Measurements from ENCODE around the gene INS. TPM values are rescaled to one million over a fixed set of nuclear protein-coding genes. Genes with fewer than 3 reads are reported as not detected.

The INS gene
- total and polyA plus RNA-seq, 5 experiments from 2014 or later = not detected

- DNase-seq (peak in 1 of 10 donors; percentile 42), ATAC-seq (no peak)
- no peak overlapping the region for H3K27ac Mint-ChIP-seq
- H3K27me3 Mint-ChIP-seq = peaks cover 12 to 40% (median 26%) of the 10 kb centered on the region in 5 donors
- H3K36me3 Mint-ChIP-seq = peaks cover 0 to 2% (median 0%) of the 10 kb centered on the region in 3 donors
- no peak overlapping the region for H3K4me3 Mint-ChIP-seq
- POLR2A ChIA-PET = no interaction called here
- peaks cover 0 to 8% (median 0%) of the 10 kb centered on the region in 9 donors for H3K9me3 Mint-ChIP-seq
- H3K4me1 Mint-ChIP-seq = no peaks in the 10 kb centered on the region
Measured at GRCh38 chr11:2120359-2121100, 40.5 kb downstream of the INS start.

- POLR2A ChIA-PET = no interaction called here
Measured at GRCh38 chr11:2118677-2119076, 42.3 kb downstream of the INS start.

GRCh38 chr11:2116680-2117079, 44.3 kb downstream of the INS start:
- H3K27me3 Mint-ChIP-seq = peaks cover 8 to 20% (median 14%) of the 10 kb centered on the region in 5 donors

More at GRCh38 chr11:2118677-2119076, 42.3 kb downstream of the INS start:
- ATAC-seq (no peak), DNase-seq (no peak)
- Mint-ChIP-seq H3K9me3 (peaks cover 0 to 8% (median 0%) of the 10 kb centered on the region in 9 donors), H3K27me3 (peaks cover 12 to 27% (median 19%) of the 10 kb centered on the region in 5 donors), H3K36me3 (peaks cover 0 to 2% (median 0%) of the 10 kb centered on the region in 3 donors), H3K4me1 (no peaks in the 10 kb centered on the region), H3K4me3 (no peak overlapping the region), H3K27ac (no peak overlapping the region)

GRCh38 chr11:2115308-2115707, 45.7 kb downstream of the INS start:
- no peak overlapping the region for H3K4me3 Mint-ChIP-seq

More at GRCh38 chr11:2116680-2117079, 44.3 kb downstream of the INS start:
- Mint-ChIP-seq H3K27ac (no peak overlapping the region), H3K9me3 (peaks cover 0 to 8% (median 0%) of the 10 kb centered on the region in 9 donors), H3K4me1 (no peaks in the 10 kb centered on the region), H3K4me3 (no peak overlapping the region), H3K36me3 (peaks cover 0 to 2% (median 0%) of the 10 kb centered on the region in 3 donors)
- ATAC-seq = no peak
- DNase-seq = no peak
- POLR2A ChIA-PET = no interaction called here

GRCh38 chr11:2114430-2115241, 46.4 kb downstream of the INS start:
- POLR2A ChIA-PET = interaction anchor here (0.6 kb wide), 1 partner anchor 987 kb away, joined by 5 read pairs; no protein-coding TSS in a partner anchor
- Mint-ChIP-seq H3K27me3 (peaks cover under 1 to 8% (median 3%) of the 10 kb centered on the region in 5 donors), H3K9me3 (peaks cover 0 to 8% (median 0%) of the 10 kb centered on the region in 9 donors), H3K4me3 (no peak overlapping the region), H3K27ac (no peak overlapping the region), H3K4me1 (peaks cover 0 to 5% (median 2%) of the 10 kb centered on the region in 4 donors), H3K36me3 (no peaks in the 10 kb centered on the region)
- peak in 1 of 10 donors; percentile 54 for DNase-seq
- no peak for ATAC-seq

More at GRCh38 chr11:2115308-2115707, 45.7 kb downstream of the INS start:
- no peak overlapping the region for H3K27ac Mint-ChIP-seq
- no peaks in the 10 kb centered on the region for H3K36me3 Mint-ChIP-seq
- H3K4me1 Mint-ChIP-seq = no peaks in the 10 kb centered on the region
- POLR2A ChIA-PET = no interaction called here
- no peak for ATAC-seq
- H3K9me3 Mint-ChIP-seq = peaks cover 0 to 8% (median 0%) of the 10 kb centered on the region in 9 donors
- H3K27me3 Mint-ChIP-seq = peaks cover 6 to 14% (median 9%) of the 10 kb centered on the region in 5 donors
- DNase-seq = peak in 1 of 10 donors; percentile 23

- H3K27ac Mint-ChIP-seq = no peak overlapping the region
- no peak for DNase-seq
- H3K36me3 Mint-ChIP-seq = no peaks in the 10 kb centered on the region
- H3K4me3 Mint-ChIP-seq = no peak overlapping the region
- peaks cover 0 to 8% (median 0%) of the 10 kb centered on the region in 9 donors for H3K9me3 Mint-ChIP-seq
- no peak for ATAC-seq
- POLR2A ChIA-PET = no interaction called here
- H3K4me1 Mint-ChIP-seq = peaks cover 0 to 6% (median 3%) of the 10 kb centered on the region in 4 donors
- H3K27me3 Mint-ChIP-seq = peaks cover 0 to 6% (median 1%) of the 10 kb centered on the region in 5 donors
Measured at GRCh38 chr11:2113776-2114175, 47.2 kb downstream of the INS start.

GRCh38 chr11:2110521-2110920, 50.5 kb downstream of the INS start:
- no peak for ATAC-seq
- no peak for DNase-seq
- Mint-ChIP-seq H3K4me3 (no peak overlapping the region), H3K9me3 (no peaks in the 10 kb centered on the region), H3K27me3 (peaks cover 0 to 13% (median 0%) of the 10 kb centered on the region in 5 donors), H3K27ac (no peak overlapping the region), H3K4me1 (peaks cover 0 to 9% (median 3%) of the 10 kb centered on the region in 4 donors), H3K36me3 (no peaks in the 10 kb centered on the region)
- POLR2A ChIA-PET = no interaction called here

Small RNA genes lying within 50 kb of the gene (microRNA-seq; reads per million reads assigned to microRNA genes)
- gene MIR4686 (ENCODE audit: borderline microRNAs expressed) (not detected), gene MIR483 (ENCODE audit: borderline microRNAs expressed) (not detected)

Other genes starting within 250 kb of the INS start
- gene TNNT3, start 241.5 kb downstream of the INS start, total RNA-seq = 10 to 100 TPM; 28.0 to 29.7 TPM
- under 1 TPM in 1 of 3 donors, not detected in 2; 0.39 TPM for gene TNNT3, start 241.5 kb downstream of the INS start, polyA plus RNA-seq
- 10 to 100 TPM; 49.0 to 50.7 TPM for gene MRPL23, start 213.9 kb downstream of the INS start, total RNA-seq
- gene MRPL23, start 213.9 kb downstream of the INS start, polyA plus RNA-seq = 10 to 100 TPM; 22.3 to 48.8 (median 29.3) TPM
- not detected for gene H19, start 163.4 kb downstream of the INS start, total RNA-seq
- gene H19, start 163.4 kb downstream of the INS start, polyA plus RNA-seq = not detected
- not detected for gene IGF2, start 21.8 kb downstream of the INS start, total RNA-seq
- gene IGF2, start 21.8 kb downstream of the INS start, polyA plus RNA-seq = not detected
- gene TH, start 10.6 kb upstream of the INS start, total RNA-seq = not detected
- gene TH, start 10.6 kb upstream of the INS start, polyA plus RNA-seq = not detected
- under 1 TPM in 1 of 2 experiments, not detected in 1; 0.19 TPM for gene ASCL2, start 109.4 kb upstream of the INS start, total RNA-seq
- 1 to 10 TPM in 1 of 3 donors, under 1 TPM in 1, not detected in 1; 0.23 to 2.8 TPM for gene ASCL2, start 109.4 kb upstream of the INS start, polyA plus RNA-seq
- 100 to 1,000 TPM; 113 to 115 TPM for gene C11orf21, start 140.7 kb upstream of the INS start, total RNA-seq
- gene C11orf21, start 140.7 kb upstream of the INS start, polyA plus RNA-seq = 10 to 100 TPM; 13.6 to 20.2 (median 20.2) TPM
- gene TSPAN32, start 140.8 kb upstream of the INS start, total RNA-seq = 100 to 1,000 TPM; 158 to 171 TPM
- gene TSPAN32, start 140.8 kb upstream of the INS start, polyA plus RNA-seq = 100 to 1,000 TPM in 1 of 3 donors, 10 to 100 TPM in 2; 58.5 to 124 (median 96.6) TPM
- 10 to 100 TPM; 83.1 to 92.1 TPM for gene CD81, start 216.1 kb upstream of the INS start, total RNA-seq
- 10 to 100 TPM; 15.3 to 62.0 (median 42.1) TPM for gene CD81, start 216.1 kb upstream of the INS start, polyA plus RNA-seq
- gene TSSC4, start 239.5 kb upstream of the INS start, total RNA-seq = 10 to 100 TPM; 56.6 to 65.6 TPM
- 10 to 100 TPM; 49.0 to 68.3 (median 54.7) TPM for gene TSSC4, start 239.5 kb upstream of the INS start, polyA plus RNA-seq

Data from naive thymus-derived CD8-positive, alpha-beta T cell (primary cell).